ENCODE measurements around the gene FYN. TPM values are rescaled to one million over a fixed set of nuclear protein-coding genes. Genes with fewer than 3 reads are reported as not detected.
A peak's percentile ranks its signal among the peaks of the same experiment; 100 is the strongest.

Gene FYN
- total and polyA plus RNA-seq, 4 donors: 11.2 to 28.3 (median 19.7) TPM

GRCh38 chr6:111875741-111876140, 2.5 kb upstream of the FYN start:
- no peak for DNase-seq (ENCODE audit: low spot score)
- Histone ChIP-seq H3K36me3 (ENCODE audit: control insufficient read depth in 4 of 4, insufficient read depth in 3 of 4, low read depth in 1 of 4, low read length in 3 of 4) (no peaks in the 10 kb centered on the region), H3K9ac (ENCODE audit: low read depth in 1 of 2, low read length in 2 of 2) (no peak overlapping the region), H3K4me1 (ENCODE audit: control insufficient read depth in 4 of 4, insufficient read depth in 4 of 4, low read length in 3 of 4) (peaks cover 6 to 16% (median 12%) of the 10 kb centered on the region in 4 donors), H3K27me3 (ENCODE audit: control insufficient read depth in 4 of 4, insufficient read depth in 4 of 4, low read length in 3 of 4) (peaks cover 0 to 9% (median 1%) of the 10 kb centered on the region in 4 donors), H3K9me3 (ENCODE audit: control insufficient read depth in 4 of 4, low read length in 3 of 4) (no peaks in the 10 kb centered on the region), H3K27ac (ENCODE audit: low read depth in 1 of 2, low read length in 2 of 2) (no peak overlapping the region), H3K4me3 (ENCODE audit: low read depth in 1 of 3, low read length in 3 of 3) (no peak overlapping the region)
- WGBS: 87% methylated on average over 4 of the region's 4 CpGs
- no peak for TF ChIP-seq ZBTB33 (IDR thresholded peaks at IDR 0.05)
- no peak for TF ChIP-seq ATF3 (IDR thresholded peaks at IDR 0.05)
- no peak for TF ChIP-seq SP1 (IDR thresholded peaks at IDR 0.05)
- no peak for TF ChIP-seq CTCF (IDR thresholded peaks at IDR 0.05; ENCODE audit: low read depth, low read length, missing input control)
- no peak for TF ChIP-seq FOXA2 (IDR thresholded peaks at IDR 0.05)

- TF ChIP-seq TAF1 (conservative IDR thresholded peaks at IDR 0.05) (no peak), MAX (IDR thresholded peaks at IDR 0.05) (no peak), FOXA2 (IDR thresholded peaks at IDR 0.05) (no peak), SP1 (IDR thresholded peaks at IDR 0.05) (no peak), HNF4A (conservative IDR thresholded peaks at IDR 0.05) (no peak), HNF4G (IDR thresholded peaks at IDR 0.05) (no peak), EGR1 (IDR thresholded peaks at IDR 0.05; ENCODE audit: low read depth in 2 of 2) (no peak), RXRA (IDR thresholded peaks at IDR 0.05) (no peak), GABPA (IDR thresholded peaks at IDR 0.05 in 1 of 2, conservative IDR thresholded peaks at IDR 0.05 in 1 of 2) (no peak), JUND (IDR thresholded peaks at IDR 0.05) (no peak)
- no peak overlapping the region for H3K9ac ChIP-seq (ENCODE audit: low read depth in 1 of 2, low read length in 2 of 2)
- H3K9me3 ChIP-seq (ENCODE audit: control insufficient read depth in 4 of 4, low read length in 3 of 4): no peaks in the 10 kb centered on the region
- H3K27me3 ChIP-seq (ENCODE audit: control insufficient read depth in 4 of 4, insufficient read depth in 4 of 4, low read length in 3 of 4): peaks cover 0 to 9% (median 1%) of the 10 kb centered on the region in 4 donors
- no peak for DNase-seq (ENCODE audit: low spot score)
- H3K4me1 ChIP-seq (ENCODE audit: control insufficient read depth in 4 of 4, insufficient read depth in 4 of 4, low read length in 3 of 4): peaks cover 6 to 16% (median 12%) of the 10 kb centered on the region in 4 donors
- WGBS: 13% methylated on average over 8 of the region's 8 CpGs
- peak overlapping the region in 2 of 3 donors; percentile 58 to 82 for H3K4me3 ChIP-seq (ENCODE audit: low read depth in 1 of 3, low read length in 3 of 3)
- no peaks in the 10 kb centered on the region for H3K36me3 ChIP-seq (ENCODE audit: control insufficient read depth in 4 of 4, insufficient read depth in 3 of 4, low read depth in 1 of 4, low read length in 3 of 4)
- peak overlapping the region in 1 of 2 donors; percentile 9 for H3K27ac ChIP-seq (ENCODE audit: low read depth in 1 of 2, low read length in 2 of 2)
These were observed 768 bp upstream of the FYN start for GRCh38 chr6:111874025-111874415.
